ENCODE measurements around the gene MCL1.
"Not testable (repeated sequence)": the region's sequence is repeated elsewhere in the genome, so short reads cannot be mapped to it uniquely, and the experiment has no call there.

The MCL1 gene

GRCh38 chr1:150602372-150602771 is 23.0 kb upstream of the MCL1 start:
- not testable (repeated sequence) for DNase-seq (ENCODE audit: low read depth in 2 of 2)

DNA sequence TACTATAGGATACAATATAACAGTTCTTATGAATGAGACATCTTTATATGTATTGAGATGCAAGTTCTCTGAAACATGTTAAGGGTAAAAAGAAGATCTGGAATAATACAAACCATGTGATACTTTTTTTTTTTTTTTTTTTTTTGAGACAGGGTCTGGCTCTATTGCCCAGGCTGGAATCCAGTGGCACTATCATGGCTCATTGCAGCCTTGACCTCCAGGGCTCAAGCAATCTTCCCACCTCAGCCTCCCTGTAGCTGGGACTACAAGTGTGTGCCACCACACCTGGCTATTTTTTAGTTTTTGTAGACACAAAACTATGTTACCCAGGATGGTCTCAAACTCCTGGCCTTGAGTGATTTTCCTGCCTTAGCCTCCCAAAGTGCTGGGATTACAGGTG is 22.1 kb upstream of the MCL1 start:
- DNase-seq (ENCODE audit: low read depth in 2 of 2) = no peak

- DNase-seq (ENCODE audit: low read depth in 2 of 2) = not testable (repeated sequence)
Measured at GRCh38 chr1:150598346-150598745, 18.9 kb upstream of the MCL1 start.

GRCh38 chr1:150596976-150597375 is 17.6 kb upstream of the MCL1 start:
- no peak for DNase-seq (ENCODE audit: low read depth in 2 of 2)

- no peak for DNase-seq (ENCODE audit: low read depth in 2 of 2)
Measured at GRCh38 chr1:150596095-150596892, 16.9 kb upstream of the MCL1 start.

- DNase-seq (ENCODE audit: low read depth in 2 of 2) = no peak
Measured at GRCh38 chr1:150582371-150582770, 3.0 kb upstream of the MCL1 start.

DNA sequence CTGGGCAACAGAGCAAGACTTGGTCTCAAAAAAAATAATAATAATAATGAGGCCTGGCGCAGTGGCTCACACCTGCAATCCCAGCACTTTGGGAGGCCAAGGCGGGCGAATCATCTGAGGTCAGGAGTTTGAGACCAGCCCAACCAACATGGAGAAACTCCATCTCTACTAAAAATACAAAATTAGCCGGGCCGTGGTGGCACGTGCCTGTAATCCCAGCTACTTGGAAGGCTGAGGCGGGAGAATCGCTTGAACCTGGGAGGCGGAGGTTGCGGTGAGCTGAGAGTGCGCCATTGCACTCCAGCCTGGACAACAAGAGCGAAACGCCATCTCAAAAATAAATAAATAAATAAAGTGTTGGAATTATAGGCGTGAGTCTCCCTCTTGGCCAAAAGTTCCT is 2.6 kb upstream of the MCL1 start:
- DNase-seq (ENCODE audit: low read depth in 2 of 2) = not testable (repeated sequence)

DNA sequence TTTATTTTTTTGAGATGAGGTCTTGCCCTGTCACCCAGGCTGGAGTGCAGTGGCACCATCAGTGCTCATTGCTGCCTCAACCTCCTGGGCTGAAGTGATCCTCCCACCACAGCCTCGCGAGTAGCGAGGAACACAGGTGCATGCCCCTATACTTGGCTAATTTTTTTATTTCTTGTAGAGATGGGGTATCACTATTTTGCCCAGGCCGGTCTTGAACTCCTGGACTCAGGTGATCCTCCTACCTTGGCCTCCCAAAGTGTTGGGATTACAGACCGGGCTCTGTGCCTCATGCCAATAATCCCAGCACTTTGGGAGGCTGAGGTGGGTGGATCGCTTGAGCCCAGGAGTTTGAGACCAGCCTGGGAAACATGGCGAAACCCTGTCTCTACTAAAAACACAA is 2.0 kb upstream of the MCL1 start:
- DNase-seq (ENCODE audit: low read depth in 2 of 2) = not testable (repeated sequence)

DNA sequence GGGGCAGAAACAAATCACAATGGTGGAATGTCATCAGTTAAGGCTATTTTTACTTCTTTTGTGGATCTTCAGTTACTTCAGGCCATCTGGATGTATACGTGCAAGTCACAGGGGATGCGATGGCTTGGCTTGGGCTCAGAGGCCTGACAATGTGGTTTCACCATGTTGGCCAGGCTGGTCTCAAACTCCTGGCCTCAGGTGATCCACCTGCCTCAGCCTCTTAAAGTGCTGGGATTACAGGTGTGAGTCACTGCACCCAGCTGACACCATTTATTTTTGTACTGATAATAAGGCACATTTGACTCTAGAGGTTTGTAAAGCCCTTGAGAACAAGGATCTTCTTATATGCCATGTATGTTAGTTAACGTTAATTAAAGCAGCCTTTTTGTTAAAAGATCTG is 1.6 kb upstream of the MCL1 start:
- not testable (repeated sequence) for DNase-seq (ENCODE audit: low read depth in 2 of 2)

DNA sequence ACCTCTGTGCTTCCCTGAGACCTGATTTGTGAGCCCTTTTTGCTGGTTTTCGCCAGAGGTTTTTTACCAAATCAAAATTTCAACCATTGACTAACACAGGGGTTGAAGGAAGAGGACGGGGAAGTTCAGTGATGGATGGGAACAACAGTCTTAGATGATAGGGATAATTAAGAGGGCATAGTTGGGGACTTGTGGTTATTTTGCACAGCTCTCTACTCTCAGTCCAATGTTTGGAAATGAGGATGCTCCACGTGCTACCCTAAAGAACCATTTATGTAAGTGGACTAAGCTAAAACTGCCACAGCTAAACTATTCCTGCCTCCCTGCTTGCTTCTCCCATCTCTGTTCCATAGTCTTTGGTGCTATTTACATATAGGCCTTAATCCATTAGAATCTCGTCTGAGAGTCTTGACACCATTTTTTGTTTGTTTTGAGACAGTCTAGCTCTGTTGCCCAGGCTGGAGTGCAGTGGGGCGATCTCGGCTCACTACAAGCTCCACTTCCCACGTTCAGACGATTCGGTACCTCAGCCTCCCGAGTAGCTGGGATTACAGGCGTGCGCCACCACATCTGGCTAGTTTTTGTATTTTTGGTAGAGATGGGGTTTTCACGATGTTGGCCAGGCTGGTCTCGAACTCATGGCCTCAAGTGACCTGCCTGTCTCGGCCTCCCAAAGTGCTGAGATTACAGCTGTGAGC is 684 bp upstream of the MCL1 start:
- no peak for DNase-seq (ENCODE audit: low read depth in 2 of 2)

DNA sequence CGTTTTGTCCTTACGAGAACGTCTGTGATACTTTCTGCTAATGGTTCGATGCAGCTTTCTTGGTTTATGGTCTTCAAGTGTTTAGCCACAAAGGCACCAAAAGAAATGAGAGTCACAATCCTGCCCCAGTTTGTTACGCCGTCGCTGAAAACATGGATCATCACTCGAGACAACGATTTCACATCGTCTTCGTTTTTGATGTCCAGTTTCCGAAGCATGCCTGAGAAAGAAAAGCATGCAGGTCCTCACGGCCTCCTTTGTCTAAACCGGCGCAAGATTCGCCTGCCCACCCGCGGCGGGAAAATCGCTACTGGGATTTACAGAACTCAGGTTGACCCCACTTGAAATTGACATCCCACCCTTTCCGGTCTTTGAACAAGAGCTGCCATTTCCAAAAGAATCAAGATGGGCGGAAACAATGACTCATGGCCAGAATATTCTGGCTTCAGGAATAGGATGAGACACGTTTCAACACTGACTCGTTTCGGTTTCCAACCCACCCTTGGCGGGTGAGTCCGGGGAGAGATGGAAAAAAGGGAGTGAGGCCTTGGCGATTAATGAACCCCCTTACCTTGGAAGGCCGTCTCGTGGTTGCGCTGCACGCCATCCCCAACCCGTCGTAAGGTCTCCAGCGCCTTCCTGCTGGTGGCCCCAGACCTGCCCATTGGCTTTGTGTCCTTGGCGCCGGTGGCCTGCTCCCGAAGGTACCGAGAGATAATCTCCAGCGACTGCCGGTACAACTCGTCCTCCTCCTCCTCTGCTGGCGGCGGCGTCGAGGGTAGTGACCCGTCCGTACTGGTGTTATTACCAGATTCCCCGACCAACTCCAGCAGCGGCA is 919 bp downstream of the MCL1 start:
- no peak for DNase-seq (ENCODE audit: low read depth in 2 of 2)

- no peak for DNase-seq (ENCODE audit: low read depth in 2 of 2)
Measured at GRCh38 chr1:150577557-150578271, 1.7 kb downstream of the MCL1 start.

DNA sequence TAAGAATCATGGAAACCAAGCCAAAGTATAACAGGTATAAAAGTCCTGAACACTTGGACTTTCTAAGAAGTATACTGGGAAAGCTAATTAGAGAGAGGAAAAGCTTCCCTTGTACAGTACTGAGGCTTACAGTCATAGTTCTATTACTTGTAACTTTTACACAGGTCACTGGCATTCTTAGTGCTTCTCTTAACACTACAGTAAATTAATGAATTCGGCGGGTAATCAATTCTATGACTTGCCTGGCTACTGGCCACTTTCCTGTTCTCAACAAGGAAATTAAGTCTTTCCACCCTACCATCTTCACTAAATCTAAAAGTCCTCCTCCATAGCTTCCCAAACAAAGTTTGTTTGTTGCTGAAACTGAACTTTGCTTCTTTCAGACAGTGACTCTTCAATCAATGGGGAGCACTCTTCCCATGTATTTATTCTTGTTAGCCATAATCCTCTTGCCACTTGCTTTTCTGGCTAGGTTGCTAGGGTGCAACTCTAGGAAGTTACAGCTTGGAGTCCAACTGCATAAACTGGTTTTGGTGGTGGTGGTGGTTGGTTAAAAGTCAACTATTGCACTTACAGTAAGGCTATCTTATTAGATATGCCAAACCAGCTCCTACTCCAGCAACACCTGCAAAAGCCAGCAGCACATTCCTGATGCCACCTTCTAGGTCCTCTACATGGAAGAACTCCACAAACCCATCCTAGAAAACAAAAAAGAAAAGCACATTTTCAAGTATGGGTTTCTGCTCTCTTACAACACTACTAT is 2.4 kb downstream of the MCL1 start:
- DNase-seq (ENCODE audit: low read depth in 2 of 2) = no peak

DNA sequence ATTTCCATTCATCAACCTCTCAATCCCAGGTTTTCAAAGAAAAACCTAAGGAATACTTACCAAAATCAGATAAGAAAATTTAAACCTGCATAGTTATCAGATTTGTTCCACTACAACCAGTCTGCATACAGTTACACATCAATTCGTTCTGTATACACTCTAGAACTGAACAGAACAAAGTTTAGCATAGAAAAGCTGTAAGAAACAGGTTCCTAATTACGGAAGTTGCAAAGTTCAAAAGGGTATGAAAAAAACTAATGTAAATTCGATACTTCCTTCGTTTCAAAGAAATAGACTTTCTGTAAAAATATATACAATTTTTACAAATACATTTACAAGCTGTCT is 3.1 kb downstream of the MCL1 start:
- DNase-seq (ENCODE audit: low read depth in 2 of 2) = no peak

DNA sequence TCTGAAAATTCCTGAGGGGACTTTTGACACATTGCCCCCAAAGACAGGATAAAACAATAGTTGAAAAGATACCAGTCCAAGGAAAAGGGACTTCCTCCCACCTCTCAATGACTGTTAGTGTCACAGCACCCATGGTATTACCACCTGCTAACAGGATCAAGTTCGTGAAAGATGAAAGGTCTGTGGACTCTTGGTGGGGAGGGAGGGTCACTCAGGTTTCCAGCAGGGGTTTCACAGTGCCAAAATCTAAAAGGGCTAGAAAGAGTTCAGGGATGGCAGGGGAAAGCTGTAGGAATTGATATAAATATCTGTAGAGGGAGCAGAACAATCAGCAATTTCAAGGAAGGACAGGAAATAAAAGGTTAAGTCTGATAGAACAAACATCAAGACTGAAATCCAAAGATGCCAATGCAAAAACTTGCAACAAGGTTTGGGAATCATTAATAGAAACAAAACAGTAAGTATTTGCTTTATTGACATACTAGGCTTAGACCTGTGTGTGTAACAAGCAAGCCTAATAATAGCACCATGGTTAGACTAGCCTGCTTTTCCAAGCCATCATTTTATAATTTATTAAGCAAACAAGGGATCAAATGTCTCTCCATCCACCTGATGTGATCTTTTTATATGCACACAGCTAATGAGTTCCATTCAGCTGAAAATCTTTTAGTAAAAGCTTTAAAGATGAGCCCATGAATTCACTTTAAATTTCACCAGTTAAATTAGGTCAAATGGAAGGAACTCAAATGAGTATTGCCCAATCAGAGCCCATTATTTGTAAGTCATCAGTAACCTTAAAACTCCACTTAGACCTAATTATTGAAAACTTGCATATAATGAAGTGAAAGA is 3.7 kb downstream of the MCL1 start:
- no peak for DNase-seq (ENCODE audit: low read depth in 2 of 2)

GRCh38 chr1:150575072-150575489 is 4.3 kb downstream of the MCL1 start:
- DNase-seq (ENCODE audit: low read depth in 2 of 2) = no peak

DNA sequence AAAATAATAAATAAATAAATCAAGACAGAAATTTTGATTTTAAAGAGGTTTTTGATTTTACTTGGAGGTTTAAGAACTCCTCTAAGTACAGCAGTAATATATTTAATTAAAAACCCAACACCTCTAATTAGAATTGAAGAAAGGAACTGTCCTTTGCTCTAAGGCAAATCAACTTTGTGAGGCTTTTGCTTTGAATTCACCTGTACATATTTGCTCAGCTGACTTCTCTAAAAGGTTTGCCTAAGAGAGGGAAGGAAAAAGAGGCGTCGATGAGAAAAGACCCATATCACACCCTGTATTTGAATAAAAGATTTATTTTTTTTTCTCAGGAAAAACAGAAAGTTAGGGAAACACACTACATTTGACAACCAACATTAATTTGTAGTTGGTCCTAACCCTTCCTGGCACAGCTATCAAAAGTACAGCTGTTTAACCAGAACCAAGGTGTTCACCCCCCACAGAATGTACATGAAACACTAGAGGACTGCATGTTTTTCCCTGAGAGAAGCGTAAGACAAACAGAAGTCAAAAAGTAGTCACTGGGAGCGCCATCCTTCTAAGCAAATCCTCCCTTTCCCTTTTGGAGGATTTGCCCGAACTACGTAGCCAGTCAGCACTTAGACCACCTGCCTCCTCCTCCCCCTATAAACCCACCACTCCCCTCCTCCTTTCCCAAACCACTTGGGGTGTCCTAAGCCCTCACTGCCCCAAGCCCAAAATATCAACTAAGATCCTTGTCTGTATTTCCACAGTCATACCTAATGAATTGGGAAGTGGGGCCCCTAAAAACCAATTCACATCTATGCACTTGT is 4.9 kb downstream of the MCL1 start:
- DNase-seq (ENCODE audit: low read depth in 2 of 2) = no peak

DNA sequence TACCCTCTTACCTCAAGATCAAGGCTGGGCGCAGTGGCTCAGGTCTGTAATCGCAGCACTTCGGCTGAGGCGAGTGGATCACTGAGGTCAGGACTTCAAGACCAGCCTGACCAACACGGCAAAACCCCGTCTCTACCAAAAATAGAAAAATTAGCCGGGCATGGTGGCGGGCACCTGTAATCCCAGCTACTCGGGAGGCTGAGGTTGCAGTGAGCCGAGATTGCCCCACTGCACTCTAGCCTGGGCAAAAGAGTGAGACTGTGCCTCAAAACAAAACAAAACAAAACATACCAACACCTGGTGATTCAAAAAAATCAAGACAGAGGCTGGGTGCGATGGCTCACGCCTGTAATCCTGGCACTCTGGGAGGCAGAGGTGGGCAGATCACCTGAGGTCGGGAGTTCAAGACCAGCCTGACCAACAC is 5.8 kb downstream of the MCL1 start:
- not testable (repeated sequence) for DNase-seq (ENCODE audit: low read depth in 2 of 2)

GRCh38 chr1:150572918-150573647 is 6.3 kb downstream of the MCL1 start:
- no peak for DNase-seq (ENCODE audit: low read depth in 2 of 2)

Data from stimulated activated CD8-positive, alpha-beta memory T cell treated with anti-CD3 and anti-CD28 coated beads, Interleukin-2, amount 100 ng/mL, for 1 hour (primary cell).